K562 (cell line): ENCODE data around the gene CBLC. TPM values are rescaled to one million over a fixed set of nuclear protein-coding genes. Genes with fewer than 3 reads are reported as not detected.

Experiments used
- ATAC-seq: fragments of 200-7000 bp; cut with Tn5 transposase; 3 replicates; pipeline ENCODE4 v1.9.1; 2020; ENCODE audit warnings: moderate library complexity
- BruUV-seq: library from RNA; stranded (reverse); fragments of 400-500 nt; replicated peaks from 2 replicates; lab custom pipeline; 2021; lab: Mats Ljungman, UMichigan
- CTCF ChIA-PET: fragments of 300-600 bp; formaldehyde crosslinking; extraction: SDS; loops from one replicate; lab custom pipeline; 2021; ENCODE audit warnings: low intra/inter-chr PET ratio; lab: Yijun Ruan, JAX
- POLR2A ChIA-PET: fragments of 300-600, 350-650 bp; sonication (Branson Sonifier 250); formaldehyde crosslinking; extraction: SDS; loops from one replicate; lab custom pipeline; 2021; ENCODE audit warnings: antibody characterized with exemption, inconsistent platforms; lab: Yijun Ruan, JAX
- DNase-seq, 4 experiments: peaks; one replicate each; pipeline versions ENCODE4 v3.0.0 to v3.0.0-alpha.2; 2011 to 2018; ENCODE audit warnings: low spot score in 3 of 4, mixed read lengths in 3 of 4; ENCODE audit errors: extremely low read depth in 1 of 4
- FAIRE-seq: peaks from 2 replicates; lab custom pipeline; 2011; peaks lifted over from hg19 to GRCh38; lab: Jason Lieb, UNC
- H2AFZ ChIP-seq: 2 replicates; pipeline ENCODE4 v1.6.0; 2011; ENCODE audit warnings: low read depth, low read length, control low read depth, inconsistent platforms
- H3K27ac ChIP-seq: fragments of 200-600 bp; 3 replicates; pipeline ENCODE4 v1.8.0; 2011; ENCODE audit warnings: low read depth, mild to moderate bottlenecking, control low read depth, inconsistent platforms, low read length, moderate library complexity, mixed read lengths; ENCODE audit errors: extremely low read depth
- H3K27me3 ChIP-seq, 2 experiments: fragments of 300-600 bp in 1 of 2; 2 replicates in 1 of 2; 3 replicates in 1 of 2; pipeline versions ENCODE4 v1.6.0 to v1.8.0; 2011; ENCODE audit warnings: inconsistent platforms in 2 of 2, low read length in 2 of 2, mild to moderate bottlenecking in 1 of 2, mixed read lengths in 1 of 2, moderate library complexity in 1 of 2; ENCODE audit not compliant: control insufficient read depth in 2 of 2, insufficient read depth in 2 of 2
- H3K36me3 ChIP-seq: fragments of 300-600 bp; 3 replicates; pipeline ENCODE4 v1.8.0; 2011; ENCODE audit warnings: mild to moderate bottlenecking, low read length, inconsistent platforms; ENCODE audit not compliant: control insufficient read depth, insufficient read depth
- H3K4me1 ChIP-seq, 2 experiments: fragments of 200-600 bp in 1 of 2; replicated peaks in 1 of 2; 2 replicates in 1 of 2; 3 replicates in 1 of 2; pipeline versions ENCODE4 v1.5.1 to v1.8.0; 2011; ENCODE audit warnings: inconsistent platforms in 2 of 2, low read length in 2 of 2, mild to moderate bottlenecking in 1 of 2, mixed read lengths in 1 of 2, moderate library complexity in 1 of 2; ENCODE audit not compliant: control insufficient read depth in 2 of 2, insufficient read depth in 2 of 2
- H3K4me2 ChIP-seq: 2 replicates; pipeline ENCODE4 v1.6.1; 2011; ENCODE audit warnings: low read length, control low read depth, inconsistent platforms, mixed read lengths; ENCODE audit not compliant: insufficient read depth
- H3K4me3 ChIP-seq: fragments of 200-600 bp; sonication (generic), shearing (Covaris generic); 2 replicates; pipeline ENCODE4 v1.5.1; 2016; ENCODE audit warnings: control low read depth, inconsistent platforms
- H3K79me2 ChIP-seq: fragments of 200-600 bp; 3 replicates; pipeline ENCODE4 v1.8.0; 2011; ENCODE audit warnings: low read length, inconsistent platforms; ENCODE audit not compliant: control insufficient read depth, insufficient read depth
- H3K9ac ChIP-seq, 2 experiments: 2 replicates each; pipeline versions ENCODE4 v1.6.0 to v1.6.1; 2011; ENCODE audit warnings: low read depth in 2 of 2, low read length in 2 of 2, control low read depth in 1 of 2, inconsistent platforms in 1 of 2, mild to moderate bottlenecking in 1 of 2, mixed read lengths in 1 of 2; ENCODE audit not compliant: insufficient read depth in 1 of 2
- H3K9me1 ChIP-seq: one replicate; pipeline ENCODE4 v1.6.0; 2011; ENCODE audit warnings: inconsistent platforms, mild to moderate bottlenecking, low read length, moderate library complexity; ENCODE audit not compliant: control insufficient read depth, insufficient read depth
- H3K9me3 ChIP-seq: replicated peaks from 2 replicates; pipeline ENCODE4 v1.5.1; 2011; ENCODE audit warnings: low read depth, low read length, inconsistent platforms; ENCODE audit not compliant: control insufficient read depth, insufficient read depth
- H4K20me1 ChIP-seq: replicated peaks from 2 replicates; pipeline ENCODE4 v1.6.1; 2011; ENCODE audit warnings: low read length, inconsistent platforms, mixed read lengths; ENCODE audit not compliant: control insufficient read depth, insufficient read depth
- BHLHE40 ChIP-seq: IDR thresholded peaks from 2 replicates; pipeline ENCODE4 v1.6.1; 2011; ENCODE audit warnings: low read length, improper control_type of control experiment
- FIP1L1 ChIP-seq: fragments of 200-400 bp; formaldehyde crosslinking; IDR thresholded peaks from 2 replicates; pipeline ENCODE4 v1.6.1; 2018; ENCODE audit warnings: mild to moderate bottlenecking, low read depth, low read length; ENCODE audit not compliant: poor library complexity, severe bottlenecking
- POLR2AphosphoS2 ChIP-seq: IDR thresholded peaks from 2 replicates; pipeline ENCODE4 v1.6.1; 2012; ENCODE audit warnings: low read length, improper control_type of control experiment
- ZFP36 ChIP-seq: fragments of 150-350 bp; IDR thresholded peaks from 2 replicates; pipeline ENCODE4 v1.6.1; 2018; ENCODE audit warnings: low read length, low read depth; ENCODE audit not compliant: partially characterized antibody
- WGBS: fragments of 100-300 bp; shearing (Covaris generic); methylation state at CpG from one replicate; pipeline ENCODE4 v1.1.6; 2016; ENCODE audit warnings: low coverage, mixed read lengths; ENCODE audit not compliant: insufficient coverage; ENCODE audit errors: missing lambda C conversion rate; 5-methylcytosine and 5-hydroxymethylcytosine counted together
- in situ Hi-C: fragments of 300-500 bp; cut with MboI; formaldehyde crosslinking; loops from 4 replicates; pipeline ENCODE4 v1.15.0; 2018; ENCODE audit warnings: inconsistent platforms, mixed read lengths
- intact Hi-C: fragments of 100-400 bp; cut with micrococcal nuclease; formaldehyde crosslinking; loops from 2 replicates; pipeline ENCODE4 v1.14.2; 2022
- polyA plus RNA-seq, 8 experiments: library from polyadenylated mRNA; depleted of rRNA in 4 of 8; stranded (reverse) in 5 of 8; unstranded in 3 of 8; fragments of >200 nt; fragmentation: Nextera tagmentation in 2 of 8; fragmentation: Illumina TruSeq in 1 of 8; extraction: Ambion mirVana in 2 of 8; extraction: Trizol in 1 of 8; gene quantifications; 2 replicates each; pipeline versions ENCODE4 v1.2.1 to v1.2.3, GENCODE V29; 2011 to 2014; ENCODE audit warnings: inconsistent platforms in 1 of 8, missing spikeins in 1 of 8
- total RNA-seq, 7 experiments: library from RNA; depleted of rRNA in 6 of 7; stranded (reverse); fragments of >200 nt in 6 of 7; fragmentation: Illumina TruSeq in 2 of 7; extraction: Trizol in 2 of 7; gene quantifications; 2 replicates each; pipeline versions ENCODE4 v1.2.1 to v1.2.3, GENCODE V29; 2011 to 2021; ENCODE audit warnings: low replicate concordance in 1 of 7
- TF ChIP-seq, protein P1 (sequence below): fragments of 450-650 bp; IDR thresholded peaks from 2 replicates; pipeline ENCODE4 v1.6.1; 2017; ENCODE audit warnings: mild to moderate bottlenecking, moderate library complexity

Gene CBLC
- total and polyA plus RNA-seq, 9 of the 15 experiments (the other 6 are each of a cell fraction or from before 2014, with no cell fraction given), result 0.09 TPM; not detected in 8

- Histone ChIP-seq H3K9me1 (no peaks in the 10 kb centered on the region), H3K27me3 (peaks cover 14 to 38% of the 10 kb centered on the region in 2 experiments; a peak in 4 of 5 replicates), H3K36me3 (no peaks in the 10 kb centered on the region), H4K20me1 (no peaks in the 10 kb centered on the region), H3K4me2 (no peak overlapping the region), H3K9me3 (no peaks in the 10 kb centered on the region), H2AFZ (no peak overlapping the region), H3K79me2 (no peaks in the 10 kb centered on the region), H3K9ac (no peak overlapping the region), H3K4me1 (peaks cover 10 to 17% of the 10 kb centered on the region in 2 experiments; a peak in 4 of 5 replicates), H3K27ac (no peak overlapping the region), H3K4me3 (no peak overlapping the region)
- ChIA-PET POLR2A (interaction anchor here (1.1 kb wide), 1 partner anchor 121 kb away, joined by 3 read pairs; no protein-coding TSS in a partner anchor), CTCF (no interaction called here)
- 7% methylated on average over 7 of the region's 7 CpGs for WGBS
- DNase-seq (no peak), FAIRE-seq (no peak)
- in situ Hi-C loops, result no loop called here
- no peak for TF ChIP-seq POLR2AphosphoS2
- TF ChIP-seq, all 486 proteins: peak for 0
- intact Hi-C loops, result no loop called here
- no TSS peak for BruUV-seq
- no peak for ATAC-seq
These were observed 28.6 kb downstream of the CBLC start for GRCh38 chr19:44806291-44806690.

DNA sequence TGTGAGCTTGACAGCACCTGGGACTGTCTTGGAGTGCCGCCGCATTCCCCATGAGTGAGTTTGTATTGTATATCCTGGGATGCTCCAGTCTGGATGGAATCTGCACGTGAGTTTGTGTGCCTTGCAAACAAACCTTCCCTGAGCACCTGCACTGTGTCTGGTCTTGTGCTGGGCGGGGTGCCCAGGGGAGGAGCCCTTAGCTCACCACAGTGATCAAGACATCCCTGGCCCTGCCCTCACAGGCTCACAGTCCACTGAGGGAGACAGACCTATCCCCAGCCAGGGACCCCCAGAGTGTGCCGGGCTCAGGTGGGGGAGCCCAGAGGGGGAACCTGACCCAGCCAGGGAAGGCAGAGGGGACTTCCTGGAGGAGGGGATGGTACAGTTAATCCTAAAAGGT is 29.5 kb downstream of the CBLC start:
- DNase-seq (peak in 1 of 4 experiments; percentile 10), ATAC-seq (0 out of 3 replicates have a peak, but pooled peaks have one; percentile 11), FAIRE-seq (no peak)
- CTCF ChIA-PET, result interaction anchor here (1.2 kb wide), 1 partner anchor 84 kb away, joined by 5 read pairs; no protein-coding TSS in a partner anchor
- H3K36me3 ChIP-seq, result no peaks in the 10 kb centered on the region
- WGBS, result 38% methylated on average over 5 of the region's 5 CpGs
- BruUV-seq, result no TSS peak
- peaks cover 10 to 19% of the 10 kb centered on the region in 2 experiments; a peak in 4 of 5 replicates for H3K4me1 ChIP-seq
- no peaks in the 10 kb centered on the region for H3K79me2 ChIP-seq
- POLR2A ChIA-PET, result interaction anchor here (0.7 to 1.0 kb wide), 2 partner anchors 28 to 40 kb away, joined by 3 to 5 read pairs; no protein-coding TSS in a partner anchor
- H2AFZ ChIP-seq, result no peak overlapping the region
- peaks cover 14 to 38% of the 10 kb centered on the region in 2 experiments; a peak in 4 of 5 replicates for H3K27me3 ChIP-seq
- in situ Hi-C loops, result no loop called here
- H3K4me3 ChIP-seq, result no peak overlapping the region
- no peaks in the 10 kb centered on the region for H4K20me1 ChIP-seq
- no peak overlapping the region for H3K9ac ChIP-seq
- H3K9me3 ChIP-seq, result no peaks in the 10 kb centered on the region
- H3K4me2 ChIP-seq, result no peak overlapping the region
- H3K9me1 ChIP-seq, result no peaks in the 10 kb centered on the region
- TF ChIP-seq, protein P1, sequence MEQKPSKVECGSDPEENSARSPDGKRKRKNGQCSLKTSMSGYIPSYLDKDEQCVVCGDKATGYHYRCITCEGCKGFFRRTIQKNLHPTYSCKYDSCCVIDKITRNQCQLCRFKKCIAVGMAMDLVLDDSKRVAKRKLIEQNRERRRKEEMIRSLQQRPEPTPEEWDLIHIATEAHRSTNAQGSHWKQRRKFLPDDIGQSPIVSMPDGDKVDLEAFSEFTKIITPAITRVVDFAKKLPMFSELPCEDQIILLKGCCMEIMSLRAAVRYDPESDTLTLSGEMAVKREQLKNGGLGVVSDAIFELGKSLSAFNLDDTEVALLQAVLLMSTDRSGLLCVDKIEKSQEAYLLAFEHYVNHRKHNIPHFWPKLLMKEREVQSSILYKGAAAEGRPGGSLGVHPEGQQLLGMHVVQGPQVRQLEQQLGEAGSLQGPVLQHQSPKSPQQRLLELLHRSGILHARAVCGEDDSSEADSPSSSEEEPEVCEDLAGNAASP, result no peak
- TF ChIP-seq FIP1L1, result no peak
- peak; percentile 42 for TF ChIP-seq ZFP36
- TF ChIP-seq BHLHE40, result peak; percentile 58
- no peak overlapping the region for H3K27ac ChIP-seq
- intact Hi-C loops, result no loop called here
